ENCODE results near the gene COL8A1.

COL8A1 gene

DNA sequence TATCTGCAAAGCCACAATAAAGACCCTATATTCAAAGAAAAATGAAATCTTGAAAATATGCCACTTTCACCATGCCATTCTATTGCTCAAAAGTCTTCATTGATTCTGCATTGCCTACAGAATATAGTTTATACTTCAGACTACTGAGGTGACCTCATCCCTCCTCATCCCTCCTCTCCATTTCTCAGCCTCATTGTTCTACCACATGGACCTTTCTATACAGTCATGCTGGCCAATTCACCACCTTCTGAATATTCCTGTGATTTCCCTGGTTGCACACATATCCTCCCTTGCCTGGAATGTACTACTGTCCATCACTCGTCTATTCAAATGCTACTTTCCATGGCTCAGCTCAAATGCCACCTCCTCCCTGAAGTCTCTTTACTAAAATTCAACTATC lies 3.5 kb upstream of the COL8A1 start:
- Histone ChIP-seq H3K79me2 (ENCODE audit: insufficient read depth, low read length) (no peaks in the 10 kb centered on the region), H3F3A (ENCODE audit: insufficient read depth) (no peaks in the 10 kb centered on the region), H3K36me3 (ENCODE audit: low read length) (no peaks in the 10 kb centered on the region), H3K27me3 (ENCODE audit: low read length) (no peaks in the 10 kb centered on the region), H4K20me1 (ENCODE audit: low read depth, low read length) (no peaks in the 10 kb centered on the region), H3K9me3 (ENCODE audit: insufficient read depth, low read length) (no peaks in the 10 kb centered on the region), H3K9me2 (replicated peaks; ENCODE audit: insufficient read depth, low read length) (no peaks in the 10 kb centered on the region), H2AFZ (ENCODE audit: low read depth, low read length, severe bottlenecking) (no peak overlapping the region), H3K9ac (ENCODE audit: low read length) (no peak overlapping the region), H3K27ac (ENCODE audit: low read depth, low read length) (no peak overlapping the region), H3K4me3 (ENCODE audit: insufficient read depth, low read length, poor library complexity, severe bottlenecking) (no peak overlapping the region), H3K4me2 (ENCODE audit: low read depth, low read length, poor library complexity, severe bottlenecking) (no peak overlapping the region)
- TF ChIP-seq, protein P1, sequence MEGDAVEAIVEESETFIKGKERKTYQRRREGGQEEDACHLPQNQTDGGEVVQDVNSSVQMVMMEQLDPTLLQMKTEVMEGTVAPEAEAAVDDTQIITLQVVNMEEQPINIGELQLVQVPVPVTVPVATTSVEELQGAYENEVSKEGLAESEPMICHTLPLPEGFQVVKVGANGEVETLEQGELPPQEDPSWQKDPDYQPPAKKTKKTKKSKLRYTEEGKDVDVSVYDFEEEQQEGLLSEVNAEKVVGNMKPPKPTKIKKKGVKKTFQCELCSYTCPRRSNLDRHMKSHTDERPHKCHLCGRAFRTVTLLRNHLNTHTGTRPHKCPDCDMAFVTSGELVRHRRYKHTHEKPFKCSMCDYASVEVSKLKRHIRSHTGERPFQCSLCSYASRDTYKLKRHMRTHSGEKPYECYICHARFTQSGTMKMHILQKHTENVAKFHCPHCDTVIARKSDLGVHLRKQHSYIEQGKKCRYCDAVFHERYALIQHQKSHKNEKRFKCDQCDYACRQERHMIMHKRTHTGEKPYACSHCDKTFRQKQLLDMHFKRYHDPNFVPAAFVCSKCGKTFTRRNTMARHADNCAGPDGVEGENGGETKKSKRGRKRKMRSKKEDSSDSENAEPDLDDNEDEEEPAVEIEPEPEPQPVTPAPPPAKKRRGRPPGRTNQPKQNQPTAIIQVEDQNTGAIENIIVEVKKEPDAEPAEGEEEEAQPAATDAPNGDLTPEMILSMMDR (IDR thresholded peaks at IDR 0.05; ENCODE audit: insufficient read depth, low read length, poor library complexity, severe bottlenecking): no peak
- TF ChIP-seq EZH2phosphoT487 (conservative IDR thresholded peaks at IDR 0.05; ENCODE audit: low read length): no peak

DNA sequence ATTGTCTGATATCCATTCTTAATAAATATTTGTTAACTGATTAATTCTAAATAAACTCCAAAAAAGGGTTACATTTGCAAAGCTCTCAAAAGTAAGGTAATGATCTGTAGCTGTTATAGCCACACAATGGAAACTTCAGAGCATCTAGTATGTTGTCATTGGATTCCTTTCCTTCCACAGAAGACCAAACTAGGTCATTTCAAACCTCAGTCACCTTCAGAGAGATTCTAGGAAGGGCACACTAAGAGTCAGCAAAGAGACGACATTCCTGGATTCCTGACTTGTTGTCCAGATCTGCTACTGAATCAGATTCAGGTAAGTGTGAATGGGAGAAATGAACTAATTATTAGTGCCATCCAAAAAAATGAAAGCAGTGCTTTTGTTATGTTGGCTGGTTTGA lies 3.0 kb upstream of the COL8A1 start:
- Histone ChIP-seq H3K27ac (ENCODE audit: low read depth, low read length) (no peak overlapping the region), H3K79me2 (ENCODE audit: insufficient read depth, low read length) (no peaks in the 10 kb centered on the region), H3K36me3 (ENCODE audit: low read length) (no peaks in the 10 kb centered on the region), H3K9ac (ENCODE audit: low read length) (no peak overlapping the region), H3K4me3 (ENCODE audit: insufficient read depth, low read length, poor library complexity, severe bottlenecking) (no peak overlapping the region), H3K4me2 (ENCODE audit: low read depth, low read length, poor library complexity, severe bottlenecking) (no peak overlapping the region), H3K9me2 (replicated peaks; ENCODE audit: insufficient read depth, low read length) (no peaks in the 10 kb centered on the region), H3K9me3 (ENCODE audit: insufficient read depth, low read length) (no peaks in the 10 kb centered on the region), H3K27me3 (ENCODE audit: low read length) (no peaks in the 10 kb centered on the region), H3F3A (ENCODE audit: insufficient read depth) (no peaks in the 10 kb centered on the region), H4K20me1 (ENCODE audit: low read depth, low read length) (no peaks in the 10 kb centered on the region), H2AFZ (ENCODE audit: low read depth, low read length, severe bottlenecking) (no peak overlapping the region)
- TF ChIP-seq, protein P1 (IDR thresholded peaks at IDR 0.05; ENCODE audit: insufficient read depth, low read length, poor library complexity, severe bottlenecking): no peak
- no peak for TF ChIP-seq EZH2phosphoT487 (conservative IDR thresholded peaks at IDR 0.05; ENCODE audit: low read length)

DNA sequence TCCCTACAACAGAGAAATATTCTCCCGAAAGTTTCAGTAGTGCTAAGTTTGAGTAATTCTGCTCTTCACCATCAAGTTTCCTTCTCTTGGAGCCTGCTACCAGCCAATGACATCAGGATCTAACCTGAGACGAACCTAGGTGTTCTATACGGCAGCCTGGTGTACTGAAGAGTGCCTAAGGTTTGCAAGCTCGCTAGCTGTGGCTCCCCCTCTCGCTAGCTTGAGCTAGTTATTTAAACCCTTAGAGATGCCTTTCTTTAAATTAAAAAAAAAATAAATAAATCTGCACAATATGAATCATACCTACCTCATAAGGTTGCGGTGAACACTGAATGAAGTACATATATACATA lies 1.4 kb upstream of the COL8A1 start:
- Histone ChIP-seq H2AFZ (ENCODE audit: low read depth, low read length, severe bottlenecking) (no peak overlapping the region), H3K4me2 (ENCODE audit: low read depth, low read length, poor library complexity, severe bottlenecking) (no peak overlapping the region), H3K36me3 (ENCODE audit: low read length) (no peaks in the 10 kb centered on the region), H3K4me3 (ENCODE audit: insufficient read depth, low read length, poor library complexity, severe bottlenecking) (no peak overlapping the region), H3K79me2 (ENCODE audit: insufficient read depth, low read length) (no peaks in the 10 kb centered on the region), H3K9ac (ENCODE audit: low read length) (no peak overlapping the region), H3F3A (ENCODE audit: insufficient read depth) (no peaks in the 10 kb centered on the region), H4K20me1 (ENCODE audit: low read depth, low read length) (no peaks in the 10 kb centered on the region), H3K27ac (ENCODE audit: low read depth, low read length) (no peak overlapping the region), H3K9me3 (ENCODE audit: insufficient read depth, low read length) (no peaks in the 10 kb centered on the region), H3K27me3 (ENCODE audit: low read length) (no peaks in the 10 kb centered on the region), H3K9me2 (replicated peaks; ENCODE audit: insufficient read depth, low read length) (no peaks in the 10 kb centered on the region)
- TF ChIP-seq EZH2phosphoT487 (conservative IDR thresholded peaks at IDR 0.05; ENCODE audit: low read length): no peak
- TF ChIP-seq, protein P1 (IDR thresholded peaks at IDR 0.05; ENCODE audit: insufficient read depth, low read length, poor library complexity, severe bottlenecking): no peak

Data from SU-DHL-6 (cell line).